ENCODE results near the gene MACF1.

MACF1 gene

GRCh38 chr1:39411526-39412478 is 207.3 kb downstream of the MACF1 start:
- DNase-seq, result no peak

GRCh38 chr1:39412892-39413291 is 208.4 kb downstream of the MACF1 start:
- no peak for DNase-seq

GRCh38 chr1:39413902-39414528 is 209.5 kb downstream of the MACF1 start:
- no peak for DNase-seq

- no peak for DNase-seq
These were observed 211.1 kb downstream of the MACF1 start for GRCh38 chr1:39415553-39415952.

- no peak for DNase-seq
These were observed 212.1 kb downstream of the MACF1 start for GRCh38 chr1:39416609-39417008.

- DNase-seq, result no peak
These were observed 213.7 kb downstream of the MACF1 start for GRCh38 chr1:39418236-39418635.

GRCh38 chr1:39420493-39420892 is 216.0 kb downstream of the MACF1 start:
- no peak for DNase-seq

GRCh38 chr1:39422614-39423013 is 218.1 kb downstream of the MACF1 start:
- DNase-seq, result no peak

- DNase-seq, result no peak
These were observed 220.7 kb downstream of the MACF1 start for GRCh38 chr1:39425151-39425550.

- DNase-seq, result no peak
These were observed 221.1 kb downstream of the MACF1 start for GRCh38 chr1:39425634-39426033.

GRCh38 chr1:39426346-39426745 is 221.9 kb downstream of the MACF1 start:
- DNase-seq, result no peak

GRCh38 chr1:39427374-39427773 is 222.9 kb downstream of the MACF1 start:
- no peak for DNase-seq

- DNase-seq, result no peak
These were observed 223.4 kb downstream of the MACF1 start for GRCh38 chr1:39427912-39428311.

GRCh38 chr1:39431927-39432326 is 227.4 kb downstream of the MACF1 start:
- DNase-seq, result no peak

GRCh38 chr1:39434797-39435395 is 230.4 kb downstream of the MACF1 start:
- DNase-seq, result no peak

- DNase-seq, result no peak
These were observed 231.1 kb downstream of the MACF1 start for GRCh38 chr1:39435597-39435996.

- DNase-seq, result no peak
These were observed 232.3 kb downstream of the MACF1 start for GRCh38 chr1:39436842-39437241.

GRCh38 chr1:39438042-39438441 is 233.5 kb downstream of the MACF1 start:
- DNase-seq, result no peak

- DNase-seq, result no peak
These were observed 236.4 kb downstream of the MACF1 start for GRCh38 chr1:39440856-39441255.

- DNase-seq, result no peak
These were observed 237.3 kb downstream of the MACF1 start for GRCh38 chr1:39441797-39442196.

GRCh38 chr1:39445573-39445972 is 241.1 kb downstream of the MACF1 start:
- no peak for DNase-seq

- peak in 1 of 58 donors; percentile 27 for DNase-seq
These were observed 242.6 kb downstream of the MACF1 start for GRCh38 chr1:39446986-39447567.

Measured in anterior cingulate cortex (tissue), 58 donors.